GM12891 (cell line): ENCODE measurements around the gene TMEM186.

Source experiments
- PAX5 ChIP-seq: IDR thresholded peaks from 2 replicates; pipeline ENCODE4 v1.6.1; 2011; ENCODE audit warnings: low read length, moderate library complexity, mild to moderate bottlenecking; ENCODE audit not compliant: insufficient read depth, severe bottlenecking
- POLR2A ChIP-seq: IDR thresholded peaks from 2 replicates; pipeline ENCODE4 v1.6.1; 2011; ENCODE audit warnings: low read depth, low read length, control low read depth
- POLR2AphosphoS5 ChIP-seq: IDR thresholded peaks from 2 replicates; pipeline ENCODE4 v1.6.1; 2011; ENCODE audit warnings: low read depth, low read length, control low read depth
- POU2F2 ChIP-seq: IDR thresholded peaks from 2 replicates; pipeline ENCODE4 v1.6.1; 2011; ENCODE audit warnings: low read depth, mild to moderate bottlenecking, control low read depth, low read length, moderate library complexity
- SPI1 ChIP-seq: IDR thresholded peaks from 2 replicates; pipeline ENCODE4 v1.6.1; 2011; ENCODE audit warnings: low read depth, low read length, control low read depth
- TAF1 ChIP-seq: IDR thresholded peaks from 2 replicates; pipeline ENCODE4 v1.6.1; 2011; ENCODE audit warnings: low read depth, low read length, control low read depth

GRCh38 chr16:8753416-8754054 lies 43.9 kb downstream of the TMEM186 start:
- no peak for TF ChIP-seq POLR2A
- no peak for TF ChIP-seq SPI1
- no peak for TF ChIP-seq POU2F2
- TF ChIP-seq TAF1, result no peak
- TF ChIP-seq POLR2AphosphoS5, result no peak
- TF ChIP-seq PAX5, result no peak
